Lower leg skin (tissue), 3 donors: ENCODE results near the gene ATP5PD.

ENCODE experiments used
- CTCF ChIP-seq, 3 donors: fragments of 450-650 bp; IDR thresholded peaks; one replicate each; pipeline ENCODE4 v1.5.1; 2016; ENCODE audit warnings: antibody characterized with exemption in 3 of 3, mild to moderate bottlenecking in 3 of 3, moderate library complexity in 2 of 3
- POLR2A ChIP-seq, 2 donors: fragments of 450-650 bp; IDR thresholded peaks; one replicate each; pipeline ENCODE4 v1.6.1; 2016 to 2017; ENCODE audit warnings: antibody characterized with exemption in 2 of 2, mild to moderate bottlenecking in 1 of 2, moderate library complexity in 1 of 2

GRCh38 chr17:75011401-75012095 is 35.2 kb downstream of the ATP5PD start:
- TF ChIP-seq CTCF (IDR thresholded peaks at IDR 0.05) (no peak), POLR2A (IDR thresholded peaks at IDR 0.05) (no peak)
